ENCODE data around the gene LGALS13. TPM values are rescaled to one million over a fixed set of nuclear protein-coding genes. Genes with fewer than 3 reads are reported as not detected.
A peak's percentile ranks its signal among the peaks of the same experiment; 100 is the strongest.

Gene LGALS13, protein sequence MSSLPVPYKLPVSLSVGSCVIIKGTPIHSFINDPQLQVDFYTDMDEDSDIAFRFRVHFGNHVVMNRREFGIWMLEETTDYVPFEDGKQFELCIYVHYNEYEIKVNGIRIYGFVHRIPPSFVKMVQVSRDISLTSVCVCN
- total RNA-seq = not detected

DNA sequence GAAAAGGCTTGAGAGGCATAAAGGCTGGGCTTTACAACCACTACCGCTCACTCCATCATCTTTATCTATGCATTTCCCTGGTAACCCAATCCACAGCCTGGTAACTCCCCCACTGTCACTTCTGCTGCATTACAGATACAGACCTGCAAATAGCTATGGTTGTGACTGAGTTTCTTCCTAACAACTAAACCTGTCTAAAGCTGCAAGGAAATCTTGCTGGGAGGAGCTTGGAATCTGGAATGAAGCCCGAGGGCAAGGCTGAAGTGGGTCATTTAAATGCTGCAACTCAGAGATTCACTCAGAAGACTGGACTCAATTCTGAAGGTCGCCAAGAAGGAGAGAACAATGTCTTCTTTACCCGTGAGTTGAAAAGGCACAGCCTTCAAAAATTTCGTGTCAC, at the start of gene LGALS13:
Gene LGALS13, plus strand, starts transcription at position 301 of the 400 bp plus-strand sequence. Its CDS starts 45 bp downstream, at position 346.
- no peak for DNase-seq (ENCODE audit: low read depth in 2 of 3, low spot score in 2 of 3)

DNA sequence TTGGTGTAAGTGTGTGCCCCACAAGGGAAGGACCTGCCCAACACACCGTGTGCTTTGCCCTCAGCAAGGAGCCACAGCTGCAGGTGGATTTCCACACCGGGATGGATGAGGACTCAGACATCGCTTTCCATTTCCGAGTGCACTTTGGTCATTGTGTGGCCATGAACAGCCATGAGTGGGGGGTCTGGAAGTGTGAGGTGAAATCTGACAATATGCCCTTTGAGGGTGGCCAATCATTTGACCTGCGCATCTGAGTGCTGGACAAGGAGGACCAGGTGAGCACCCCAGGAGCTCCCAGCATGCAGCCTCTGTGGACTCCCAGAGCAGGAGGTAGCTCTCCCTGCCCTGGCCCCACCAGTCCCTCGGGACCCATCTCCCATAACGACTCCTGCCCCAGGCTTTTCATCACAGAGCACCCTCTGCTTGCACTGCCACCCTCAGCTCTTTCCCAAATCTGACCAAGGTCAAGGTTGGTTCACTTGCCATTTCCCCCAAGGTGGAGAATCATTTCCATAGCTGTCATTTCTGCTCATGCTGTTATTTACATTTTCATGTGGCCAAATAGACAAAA, 49.2 kb upstream of the LGALS13 start:
- DNase-seq (ENCODE audit: low read depth in 2 of 3, low spot score in 2 of 3) = no peak

DNA sequence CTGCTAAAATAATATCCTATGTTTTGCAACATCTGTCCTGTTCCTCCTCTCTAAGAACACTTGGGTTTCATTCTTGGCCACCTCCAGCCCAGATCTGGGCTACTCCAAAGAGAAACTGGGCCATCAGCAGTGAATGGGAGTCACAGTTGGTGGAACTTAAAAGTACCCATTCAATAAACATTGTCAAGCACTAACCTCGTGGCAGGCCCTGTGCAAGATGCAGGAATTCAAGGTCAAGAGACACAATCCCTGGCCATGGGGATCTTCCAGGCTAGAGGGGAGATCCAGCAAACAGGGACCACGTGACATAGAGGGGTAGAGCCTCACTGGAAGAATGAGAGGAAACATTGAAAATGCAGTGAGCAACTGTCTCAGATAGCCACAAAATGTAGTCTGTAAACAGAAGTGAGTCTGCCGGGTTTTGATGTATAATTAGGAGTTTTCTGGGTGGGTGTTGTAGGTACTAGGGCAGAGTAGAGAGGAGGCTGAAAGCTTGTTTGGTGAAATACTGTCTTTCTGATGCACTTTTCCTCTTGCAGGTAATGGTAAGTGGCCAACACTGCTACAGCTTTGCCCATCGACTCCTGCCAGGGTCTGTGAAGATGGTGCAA, 47.5 kb upstream of the LGALS13 start:
- DNase-seq (ENCODE audit: low read depth in 2 of 3, low spot score in 2 of 3) = no peak

- DNase-seq (ENCODE audit: low read depth in 2 of 3, low spot score in 2 of 3) = no peak
These were observed 46.4 kb upstream of the LGALS13 start for GRCh38 chr19:39555883-39556282.

DNA sequence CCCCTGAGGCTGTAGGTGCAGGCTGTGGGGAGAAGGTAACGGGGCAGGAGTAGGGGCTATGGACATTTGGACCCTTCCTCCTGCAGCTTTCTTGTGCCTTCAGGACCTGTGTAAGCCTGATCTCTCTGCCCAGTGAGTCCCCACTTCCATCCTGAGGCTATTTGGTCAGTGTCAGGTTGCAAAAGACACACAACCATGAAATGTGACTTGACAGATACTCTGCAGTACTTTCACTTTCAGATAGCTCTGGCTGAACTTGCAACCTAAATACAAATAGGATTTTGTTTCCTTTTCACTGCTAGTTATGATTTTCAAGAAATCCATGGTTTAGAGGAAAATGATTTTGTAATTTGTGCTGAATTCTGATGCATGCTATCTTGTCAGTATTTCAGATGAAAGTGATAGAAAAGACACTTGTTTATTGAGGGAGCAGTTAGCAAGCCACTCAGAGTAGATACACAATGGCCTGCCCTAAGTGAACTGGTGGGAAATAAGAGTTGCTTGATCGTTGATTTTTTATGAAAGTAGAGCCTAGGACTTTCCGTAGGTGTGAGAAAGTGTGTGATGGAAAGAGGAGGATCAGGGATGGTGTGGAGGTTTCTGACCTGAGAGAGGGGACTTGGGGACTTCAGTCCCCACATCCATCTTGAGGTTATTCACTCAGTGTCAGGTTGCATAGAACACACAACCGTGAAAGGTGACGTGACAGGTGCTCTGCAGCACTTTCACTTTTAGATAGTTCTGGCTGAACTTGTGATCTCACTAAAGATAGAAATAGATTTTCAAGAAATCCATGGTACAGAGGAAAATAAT, 44.3 kb upstream of the LGALS13 start:
- DNase-seq (ENCODE audit: low read depth in 2 of 3, low spot score in 2 of 3) = no peak

DNA sequence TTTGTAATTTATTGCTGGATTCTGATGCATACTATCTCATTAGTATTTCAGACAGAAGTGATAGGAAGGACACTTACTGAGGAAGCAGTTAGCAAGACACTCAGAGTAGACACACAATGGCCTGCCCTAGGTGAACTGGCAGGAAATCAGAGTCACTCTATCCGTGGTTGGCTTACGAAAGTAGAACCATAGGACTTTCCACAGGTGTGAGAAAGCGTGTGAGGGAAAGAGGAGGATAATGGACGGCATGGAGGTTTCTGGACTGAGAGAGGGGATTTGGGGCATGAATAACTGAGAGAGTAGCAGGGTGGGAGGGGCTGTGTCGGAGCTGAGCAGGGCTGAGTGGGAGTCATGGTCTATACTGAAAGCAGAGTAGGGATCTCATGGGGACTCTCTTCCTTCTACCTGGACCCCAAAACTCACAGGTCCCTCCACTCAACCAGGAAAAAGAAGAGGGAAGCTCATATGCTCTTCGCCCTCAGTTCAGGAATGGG, 43.7 kb upstream of the LGALS13 start:
- DNase-seq (ENCODE audit: low read depth in 2 of 3, low spot score in 2 of 3) = no peak

DNA sequence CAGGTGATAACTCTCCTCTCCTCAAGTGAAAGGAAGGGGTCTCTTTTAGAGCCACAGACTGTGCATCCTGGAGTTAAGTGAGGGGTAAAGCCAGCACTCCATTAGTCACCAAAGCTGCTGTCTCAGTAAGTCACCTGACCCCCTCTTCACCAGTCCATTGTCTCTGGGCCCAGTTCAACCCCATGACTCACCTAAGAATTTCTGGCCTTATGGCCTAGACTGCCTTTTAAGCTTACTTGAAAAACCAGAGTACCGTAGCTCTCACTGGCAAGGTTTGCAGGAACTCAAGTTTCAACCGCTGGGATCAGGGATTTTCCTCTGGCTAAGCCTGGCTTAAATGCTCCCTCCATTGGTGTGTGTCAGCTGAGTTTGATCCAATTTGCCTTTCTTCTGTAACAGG, 38.9 kb upstream of the LGALS13 start:
- DNase-seq (ENCODE audit: low read depth in 2 of 3, low spot score in 2 of 3) = no peak

GRCh38 chr19:39566064-39566463, 36.3 kb upstream of the LGALS13 start:
- DNase-seq (ENCODE audit: low read depth in 2 of 3, low spot score in 2 of 3) = no peak

- DNase-seq (ENCODE audit: low read depth in 2 of 3, low spot score in 2 of 3) = no peak
These were observed 33.7 kb upstream of the LGALS13 start for GRCh38 chr19:39568604-39569003.

DNA sequence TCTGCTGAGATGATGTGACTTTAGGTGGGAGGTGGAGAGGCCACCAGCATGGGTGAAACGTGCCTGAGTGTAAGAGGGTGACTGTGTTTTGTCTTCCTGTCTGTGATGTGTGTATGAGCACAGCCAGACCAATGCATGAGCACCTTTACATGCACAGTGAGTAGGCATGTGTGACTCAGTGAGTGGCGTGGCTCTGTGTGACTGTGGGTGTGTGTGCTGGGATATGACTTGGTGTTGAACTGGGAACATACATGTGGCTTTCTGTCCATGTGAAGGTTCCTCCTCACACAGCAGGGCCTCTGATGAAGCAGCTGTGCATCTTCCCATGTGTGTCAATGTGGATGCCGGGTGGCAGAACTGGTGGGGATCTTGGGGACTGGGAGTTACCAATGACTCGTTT, 19.9 kb upstream of the LGALS13 start:
- DNase-seq (ENCODE audit: low read depth in 2 of 3, low spot score in 2 of 3) = no peak

DNA sequence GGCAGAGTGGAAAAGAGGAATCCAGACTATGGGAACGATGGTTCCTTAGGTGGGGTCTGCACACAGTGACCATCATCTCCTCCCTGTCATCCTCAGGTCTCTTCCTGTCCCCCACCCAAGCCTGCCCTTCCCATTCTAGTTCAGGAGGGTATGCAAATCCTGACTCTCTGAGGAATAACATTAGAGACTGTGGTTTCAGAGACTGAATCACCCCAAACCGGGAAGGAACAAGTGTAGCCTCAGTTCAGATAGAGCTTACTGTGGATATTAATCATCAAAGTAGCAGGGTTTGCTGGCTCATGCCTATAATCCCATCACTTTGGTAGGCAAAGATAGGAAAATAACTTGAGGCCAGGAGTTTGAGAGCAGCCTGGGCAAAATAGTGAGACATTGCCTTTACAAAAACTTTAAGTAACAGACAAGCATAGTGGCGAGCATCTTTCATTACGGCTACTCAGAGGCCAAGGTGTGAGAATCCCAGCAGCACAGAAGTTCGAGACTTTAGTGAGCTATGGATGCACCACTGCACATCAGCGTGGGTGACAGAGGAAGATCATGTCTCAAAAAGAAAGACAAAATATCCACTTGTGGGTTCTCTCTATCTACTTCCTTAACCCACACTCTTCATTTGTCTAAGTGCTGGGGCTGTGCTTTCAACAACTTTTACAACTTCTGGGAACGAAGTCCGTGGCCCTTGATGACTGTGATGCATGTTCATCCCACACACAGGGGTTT, 19.3 kb upstream of the LGALS13 start:
- DNase-seq (ENCODE audit: low read depth in 2 of 3, low spot score in 2 of 3) = no peak

DNA sequence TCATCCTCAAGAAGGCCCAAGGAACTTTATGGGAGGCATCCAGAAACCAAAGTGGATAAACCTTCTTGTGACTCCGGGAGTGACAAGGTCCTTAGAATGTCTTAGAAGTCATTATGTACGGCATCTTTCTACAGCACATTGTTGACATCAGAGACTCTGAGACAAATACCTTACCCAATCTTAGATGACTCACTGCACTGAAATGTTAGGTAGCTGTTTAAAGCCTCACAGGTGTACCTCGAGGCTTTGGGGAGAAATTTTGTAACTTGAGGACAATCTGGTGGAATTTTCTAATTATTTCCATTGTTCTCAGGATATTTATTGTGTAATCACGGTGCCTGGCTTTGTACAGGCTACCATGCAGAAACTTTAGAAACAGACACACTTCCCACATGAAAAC, 14.8 kb upstream of the LGALS13 start:
- DNase-seq (ENCODE audit: low read depth in 2 of 3, low spot score in 2 of 3) = no peak

DNA sequence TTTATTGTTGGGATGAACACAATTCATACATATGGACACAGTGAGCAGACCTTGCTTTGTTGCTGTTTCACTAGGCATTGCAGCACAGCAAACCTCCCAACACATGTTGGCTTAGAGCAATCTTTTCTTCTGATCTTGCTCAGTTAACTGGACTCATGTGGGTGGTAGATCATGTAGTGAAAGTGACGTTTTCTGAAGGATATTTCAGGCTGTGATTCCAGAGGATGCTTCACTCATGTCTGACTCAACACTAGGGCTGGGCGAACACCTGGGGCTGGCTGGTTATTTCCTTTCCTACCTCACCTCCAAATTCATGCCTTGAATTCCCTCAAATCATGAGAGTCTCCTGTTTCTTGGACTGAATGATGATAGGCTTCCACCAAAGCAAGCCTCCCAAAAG, 14.3 kb upstream of the LGALS13 start:
- no peak for DNase-seq (ENCODE audit: low read depth in 2 of 3, low spot score in 2 of 3)

DNA sequence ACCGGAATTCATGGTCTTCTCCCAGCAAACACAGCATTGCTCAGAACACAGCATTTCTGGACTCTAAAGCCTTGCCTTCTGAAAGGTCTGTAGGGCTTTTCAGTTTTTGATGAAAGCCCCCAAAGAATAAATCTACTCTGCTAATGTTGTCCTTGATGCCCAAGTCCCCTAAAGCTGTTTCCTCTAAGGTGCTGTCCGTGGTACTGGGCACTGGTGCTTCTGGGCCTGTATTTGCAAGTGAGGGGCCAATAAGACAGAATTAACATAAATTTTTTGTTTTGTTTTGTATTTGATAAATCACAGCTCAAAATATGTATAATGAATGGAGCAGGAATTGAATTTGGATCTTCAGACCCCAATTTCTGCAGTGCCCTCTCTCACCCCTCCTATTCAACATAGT, 12.1 kb upstream of the LGALS13 start:
- peak in 2 of 3 donors; percentile 4 to 34 for DNase-seq (ENCODE audit: low read depth in 2 of 3, low spot score in 2 of 3)

- no peak for DNase-seq (ENCODE audit: low read depth in 2 of 3, low spot score in 2 of 3)
These were observed 9.9 kb upstream of the LGALS13 start for GRCh38 chr19:39592381-39592780.

GRCh38 chr19:39595950-39596349, 6.4 kb upstream of the LGALS13 start:
- no peak for DNase-seq (ENCODE audit: low read depth in 2 of 3, low spot score in 2 of 3)

GRCh38 chr19:39596911-39597310, 5.4 kb upstream of the LGALS13 start:
- DNase-seq (ENCODE audit: low read depth in 2 of 3, low spot score in 2 of 3) = no peak

DNA sequence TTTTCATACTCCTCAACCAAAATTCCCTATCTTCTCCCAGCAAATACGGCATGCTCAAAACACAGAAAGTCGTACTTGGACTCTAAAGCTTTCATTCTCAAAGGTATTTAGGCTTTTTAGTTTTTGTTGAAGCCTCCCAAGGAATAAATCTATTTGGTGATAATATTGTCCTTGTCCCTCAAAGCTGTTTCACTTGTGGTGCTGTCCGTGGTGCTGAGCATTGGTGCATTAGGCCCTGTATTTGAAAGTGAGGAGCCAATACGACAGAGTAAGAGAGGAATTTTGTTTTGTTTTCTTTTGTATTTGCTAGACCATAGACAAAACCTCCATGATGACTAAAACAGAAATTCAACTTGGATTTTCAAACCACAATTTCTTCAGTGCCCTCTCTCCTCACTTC, 3.2 kb upstream of the LGALS13 start:
- peak in 2 of 3 donors; percentile 16 to 67 for DNase-seq (ENCODE audit: low read depth in 2 of 3, low spot score in 2 of 3)

DNA sequence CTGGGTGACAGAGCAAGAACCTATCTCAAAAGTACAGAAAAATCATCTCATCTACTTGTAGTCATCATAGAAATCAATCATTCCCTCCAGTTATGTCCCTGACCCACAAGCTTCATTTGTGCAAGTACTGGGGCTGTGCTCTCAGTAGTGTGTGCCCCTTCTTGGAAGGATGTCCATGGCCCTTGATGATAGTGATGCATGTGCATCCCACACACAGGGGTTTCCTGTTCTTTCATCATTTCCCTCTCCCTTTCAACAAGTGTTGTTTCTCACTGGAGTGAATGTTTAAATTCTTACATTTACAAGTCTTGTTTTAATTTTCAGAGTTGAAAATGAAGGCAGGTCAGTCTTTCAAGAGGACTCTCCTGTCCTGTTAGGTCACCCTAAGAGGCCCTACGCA, 1.5 kb downstream of the LGALS13 start:
- DNase-seq (ENCODE audit: low read depth in 2 of 3, low spot score in 2 of 3) = no peak

- DNase-seq (ENCODE audit: low read depth in 2 of 3, low spot score in 2 of 3) = no peak
These were observed 4.7 kb downstream of the LGALS13 start for GRCh38 chr19:39607021-39607420.

- no peak for DNase-seq (ENCODE audit: low read depth in 2 of 3, low spot score in 2 of 3)
These were observed 5.2 kb downstream of the LGALS13 start for GRCh38 chr19:39607561-39607960.
